Ascending aorta (tissue), 2 donors: ENCODE results near the gene DYDC1. TPM values are rescaled to one million over a fixed set of nuclear protein-coding genes. Genes with fewer than 3 reads are reported as not detected.
A peak's percentile ranks its signal among the peaks of the same experiment; 100 is the strongest.

Experiments used
- DNase-seq, 2 donors: peaks; one replicate each; pipeline ENCODE4 v3.0.0-alpha.2; 2019; ENCODE audit warnings: low spot score in 2 of 2
- H3K27ac ChIP-seq, 2 donors: fragments of 200-600 bp; sonication (generic); one replicate each; pipeline ENCODE4 v1.5.1; 2016 to 2017; ENCODE audit warnings: mild to moderate bottlenecking in 1 of 2
- H3K27me3 ChIP-seq: fragments of 200-600 bp; sonication (generic); one replicate; pipeline ENCODE4 v1.5.1; 2017
- H3K36me3 ChIP-seq, 2 donors: fragments of 200-600 bp; sonication (generic); one replicate each; pipeline ENCODE4 v1.5.1; 2016
- H3K4me1 ChIP-seq, 2 donors: fragments of 200-600 bp; sonication (generic); one replicate each; pipeline ENCODE4 v1.5.1; 2016 to 2017; ENCODE audit warnings: mild to moderate bottlenecking in 1 of 2
- H3K4me3 ChIP-seq, 2 donors: fragments of 200-600 bp; sonication (generic); one replicate each; pipeline ENCODE4 v1.5.1; 2016 to 2017; ENCODE audit warnings: mild to moderate bottlenecking in 1 of 2
- H3K9me3 ChIP-seq, 2 donors: fragments of 200-600 bp; sonication (generic); one replicate each; pipeline ENCODE4 v1.5.1; 2016
- CTCF ChIP-seq, 3 experiments: fragments of 200-600 bp in 2 of 3; fragments of 450-650 bp in 1 of 3; sonication (generic) in 2 of 3; IDR thresholded peaks; one replicate each; pipeline ENCODE4 v1.5.1; 2016 to 2019; ENCODE audit warnings: antibody characterized with exemption in 3 of 3, mild to moderate bottlenecking in 1 of 3, moderate library complexity in 1 of 3
- intact Hi-C: fragments of 100-400 bp; cut with DNase I; formaldehyde crosslinking; loops from one replicate; pipeline ENCODE4 v1.15.1; 2023
- total RNA-seq: library from RNA; depleted of rRNA; stranded (reverse); fragments of >200 nt; gene quantifications from one replicate; pipeline ENCODE4 v1.1.0, GENCODE V29; 2016

The DYDC1 gene
- total RNA-seq, 1 donor from 2014 or later, result not detected

DNA sequence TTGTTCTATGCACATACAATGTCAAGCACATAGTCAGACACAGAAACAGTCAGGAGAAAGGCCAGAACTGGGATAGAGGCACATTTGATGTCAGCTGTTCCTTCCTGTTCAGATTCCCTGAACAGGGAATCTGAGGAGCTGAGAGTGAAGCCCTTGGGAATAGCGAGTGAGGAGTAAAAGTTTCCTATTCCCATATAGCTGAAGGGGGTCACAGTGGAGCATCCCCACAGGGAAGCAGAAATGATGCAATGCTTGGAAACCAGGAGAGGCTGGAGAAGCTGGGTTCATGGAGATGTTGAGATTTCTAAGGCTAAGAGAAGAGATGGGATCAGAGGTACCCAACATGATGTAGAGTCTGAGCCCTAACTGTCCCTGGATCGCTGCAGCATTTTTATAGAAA is 40.5 kb upstream of the DYDC1 start:
- intact Hi-C loops, result no loop called here
- no peak for TF ChIP-seq CTCF (IDR thresholded peaks at IDR 0.05)
- H3K4me3 ChIP-seq, result no peak overlapping the region
- no peaks in the 10 kb centered on the region for H3K9me3 ChIP-seq
- H3K27ac ChIP-seq, result no peak overlapping the region
- H3K27me3 ChIP-seq, result no peaks in the 10 kb centered on the region
- H3K4me1 ChIP-seq, result no peaks in the 10 kb centered on the region
- H3K36me3 ChIP-seq, result no peaks in the 10 kb centered on the region
- no peak for DNase-seq

DNA sequence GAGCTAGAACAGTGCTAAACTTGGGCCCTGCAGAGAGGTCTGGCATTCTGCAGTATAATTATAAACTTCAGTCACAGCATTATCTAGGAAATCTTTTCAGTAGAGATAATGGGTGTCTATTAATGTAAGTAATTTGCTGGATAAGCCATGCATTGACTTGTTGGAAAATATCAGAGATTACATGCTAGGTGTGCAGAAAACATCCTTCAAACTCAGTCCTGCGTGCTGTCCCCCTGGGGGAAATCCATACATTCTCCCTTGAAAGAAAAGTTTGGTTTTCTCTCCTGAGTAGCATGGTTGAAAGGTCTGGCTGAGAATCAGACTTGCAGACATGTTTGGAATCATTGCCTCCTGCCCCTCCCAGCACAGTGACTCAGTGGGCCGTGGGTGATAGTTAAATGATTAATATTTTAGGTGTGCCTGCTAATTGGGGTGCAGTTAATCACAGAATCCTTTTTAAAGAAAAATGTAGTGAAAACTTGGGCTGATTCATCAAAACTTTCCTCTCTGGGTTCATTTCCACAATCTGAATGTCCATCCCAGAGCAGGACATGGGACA is 37.9 kb upstream of the DYDC1 start:
- no peaks in the 10 kb centered on the region for H3K36me3 ChIP-seq
- intact Hi-C loops, result no loop called here

DNA sequence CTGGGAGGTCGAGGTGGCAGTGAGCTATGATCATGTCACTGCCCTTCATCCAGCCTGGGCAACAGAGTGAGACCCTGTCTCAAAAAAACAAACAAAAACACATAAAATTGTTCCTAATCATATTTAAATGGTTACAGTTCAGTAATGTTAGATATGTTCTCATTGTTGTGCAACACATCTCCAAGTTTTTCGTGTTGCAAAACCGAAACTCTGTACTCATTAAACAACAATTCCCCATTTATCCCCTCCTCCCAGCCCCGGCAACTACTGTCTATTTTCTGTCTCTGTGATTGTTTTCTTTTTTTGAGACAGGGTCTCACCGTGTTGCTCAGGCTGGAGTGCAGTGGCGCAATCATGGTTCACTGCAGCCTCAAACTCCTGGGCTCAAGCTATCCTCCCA is 35.7 kb upstream of the DYDC1 start:
- Histone ChIP-seq H3K36me3 (no peaks in the 10 kb centered on the region), H3K9me3 (no peaks in the 10 kb centered on the region), H3K4me3 (no peak overlapping the region), H3K27ac (no peak overlapping the region), H3K27me3 (no peaks in the 10 kb centered on the region), H3K4me1 (peaks cover 13 to 15% of the 10 kb centered on the region in 2 donors)
- no peak for DNase-seq
- no peak for TF ChIP-seq CTCF (IDR thresholded peaks at IDR 0.05)
- intact Hi-C loops, result no loop called here

More for the DNA sequence above, 37.9 kb upstream of the DYDC1 start:
- Histone ChIP-seq H3K27me3 (no peaks in the 10 kb centered on the region), H3K4me3 (no peak overlapping the region), H3K4me1 (no peaks in the 10 kb centered on the region), H3K27ac (no peak overlapping the region), H3K9me3 (no peaks in the 10 kb centered on the region)
- TF ChIP-seq CTCF (IDR thresholded peaks at IDR 0.05), result no peak
- DNase-seq, result no peak

GRCh38 chr10:80390740-80391139 is 34.2 kb upstream of the DYDC1 start:
- Histone ChIP-seq H3K4me1 (peaks cover 13 to 27% of the 10 kb centered on the region in 2 donors), H3K27me3 (no peaks in the 10 kb centered on the region), H3K9me3 (no peaks in the 10 kb centered on the region), H3K27ac (no peak overlapping the region), H3K36me3 (no peaks in the 10 kb centered on the region), H3K4me3 (no peak overlapping the region)
- intact Hi-C loops, result no loop called here
- no peak for TF ChIP-seq CTCF (IDR thresholded peaks at IDR 0.05)
- no peak for DNase-seq

- Histone ChIP-seq H3K9me3 (no peaks in the 10 kb centered on the region), H3K4me3 (no peak overlapping the region), H3K27ac (no peak overlapping the region), H3K27me3 (no peaks in the 10 kb centered on the region), H3K4me1 (peaks cover 4 to 23% of the 10 kb centered on the region in 2 donors), H3K36me3 (no peaks in the 10 kb centered on the region)
- intact Hi-C loops, result loop anchor here (1.0 to 5.0 kb wide), 2 partner anchors 59 to 122 kb away; no protein-coding TSS in a partner anchor
- no peak for DNase-seq
- peak; percentile 40 to 72 (median 55) for TF ChIP-seq CTCF (IDR thresholded peaks at IDR 0.05)
Observed at GRCh38 chr10:80382989-80383388, 26.4 kb upstream of the DYDC1 start.

DNA sequence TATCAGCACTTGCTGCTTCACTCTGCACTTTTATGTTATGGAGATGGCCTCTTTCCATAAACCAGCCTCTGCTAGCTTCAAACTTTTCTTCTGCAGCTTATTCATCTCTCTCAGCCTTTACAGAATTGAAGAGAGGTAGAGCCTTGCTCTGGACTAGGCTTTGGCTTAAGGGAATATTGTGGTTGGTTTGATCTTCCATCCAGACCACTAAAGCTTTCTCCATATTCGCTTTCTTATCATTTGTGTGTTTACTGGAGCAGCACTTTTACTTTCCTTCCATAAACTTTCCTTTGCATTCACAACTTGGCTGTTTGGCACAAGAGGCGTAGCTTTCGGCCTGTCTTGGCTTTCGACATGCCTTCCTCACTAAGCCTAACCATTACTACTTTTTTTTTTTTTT is 23.6 kb upstream of the DYDC1 start:
- Histone ChIP-seq H3K27ac (no peak overlapping the region), H3K9me3 (no peaks in the 10 kb centered on the region), H3K27me3 (no peaks in the 10 kb centered on the region), H3K4me3 (no peak overlapping the region), H3K4me1 (no peaks in the 10 kb centered on the region), H3K36me3 (no peaks in the 10 kb centered on the region)
- no peak for TF ChIP-seq CTCF (IDR thresholded peaks at IDR 0.05)
- intact Hi-C loops, result loop anchor here (5.0 kb wide), 1 partner anchor 62 kb away; no protein-coding TSS in a partner anchor
- DNase-seq, result no peak
